ENCODE measurements around the gene MINDY1. TPM values are rescaled to one million over a fixed set of nuclear protein-coding genes. Genes with fewer than 3 reads are reported as not detected.

The MINDY1 gene
- total and polyA plus RNA-seq, 9 of the 15 experiments (the other 6 are each of a cell fraction or from before 2014, with no cell fraction given) = 0.49 to 11.0 (median 6.0) TPM

DNA sequence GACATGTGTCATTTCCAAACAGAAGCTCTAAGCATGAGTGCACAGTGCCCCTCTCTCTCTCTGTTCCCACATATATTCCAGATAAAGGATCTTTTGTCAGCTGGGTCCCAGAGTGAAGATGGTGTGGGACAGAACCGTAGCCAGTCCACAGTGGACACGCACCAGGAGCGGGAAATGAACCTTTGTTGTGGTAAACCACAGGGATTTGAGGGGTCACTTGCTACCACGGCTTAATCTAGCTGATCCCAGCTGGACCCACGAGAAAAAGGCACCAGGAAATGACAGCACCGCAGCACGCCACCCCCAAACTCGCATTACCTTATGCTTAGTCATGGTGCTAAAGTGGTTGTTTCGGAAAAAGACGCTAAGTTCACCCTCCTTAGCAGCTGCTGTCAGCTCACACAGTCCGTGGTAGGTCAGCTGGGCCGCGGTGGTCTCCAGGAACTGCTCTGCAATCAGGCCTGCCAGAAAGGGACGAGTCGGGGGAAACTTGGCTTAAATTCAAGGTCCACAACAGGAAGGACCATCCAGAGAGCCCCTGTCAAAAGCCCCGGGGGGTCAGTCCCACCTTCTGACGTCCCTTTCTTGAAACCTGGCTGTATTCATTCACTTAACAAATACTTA lies 7.5 kb downstream of the MINDY1 start (continued):
- peak; percentile 72 for TF ChIP-seq TEAD4 (IDR thresholded peaks at IDR 0.05; ENCODE audit: low read length)
- TF ChIP-seq TEAD4 (CRISPR knock-in tag; IDR thresholded peaks at IDR 0.05; ENCODE audit: borderline replicate concordance) = no peak
- TF ChIP-seq SMAD1 (IDR thresholded peaks at IDR 0.05; ENCODE audit: low read depth, low read length, partially characterized antibody) = no peak
- TF ChIP-seq GABPB1 (CRISPR knock-in tag; IDR thresholded peaks at IDR 0.05) = no peak
- TF ChIP-seq ZNF324 (CRISPR knock-in tag; IDR thresholded peaks at IDR 0.05) = no peak
- peak; percentile 84 for TF ChIP-seq MAFF (IDR thresholded peaks at IDR 0.05; ENCODE audit: low read length)
- peak; percentile 21; the same call in 1 of the 2 replicates for TF ChIP-seq ELF4 (CRISPR knock-in tag; IDR thresholded peaks at IDR 0.05)
- TF ChIP-seq, protein P1, sequence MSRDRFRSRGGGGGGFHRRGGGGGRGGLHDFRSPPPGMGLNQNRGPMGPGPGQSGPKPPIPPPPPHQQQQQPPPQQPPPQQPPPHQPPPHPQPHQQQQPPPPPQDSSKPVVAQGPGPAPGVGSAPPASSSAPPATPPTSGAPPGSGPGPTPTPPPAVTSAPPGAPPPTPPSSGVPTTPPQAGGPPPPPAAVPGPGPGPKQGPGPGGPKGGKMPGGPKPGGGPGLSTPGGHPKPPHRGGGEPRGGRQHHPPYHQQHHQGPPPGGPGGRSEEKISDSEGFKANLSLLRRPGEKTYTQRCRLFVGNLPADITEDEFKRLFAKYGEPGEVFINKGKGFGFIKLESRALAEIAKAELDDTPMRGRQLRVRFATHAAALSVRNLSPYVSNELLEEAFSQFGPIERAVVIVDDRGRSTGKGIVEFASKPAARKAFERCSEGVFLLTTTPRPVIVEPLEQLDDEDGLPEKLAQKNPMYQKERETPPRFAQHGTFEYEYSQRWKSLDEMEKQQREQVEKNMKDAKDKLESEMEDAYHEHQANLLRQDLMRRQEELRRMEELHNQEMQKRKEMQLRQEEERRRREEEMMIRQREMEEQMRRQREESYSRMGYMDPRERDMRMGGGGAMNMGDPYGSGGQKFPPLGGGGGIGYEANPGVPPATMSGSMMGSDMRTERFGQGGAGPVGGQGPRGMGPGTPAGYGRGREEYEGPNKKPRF (IDR thresholded peaks at IDR 0.05; ENCODE audit: low read depth, low read length) = no peak
- TF ChIP-seq RBM25 (IDR thresholded peaks at IDR 0.05; ENCODE audit: low read depth, low read length, severe bottlenecking) = no peak
- TF ChIP-seq ZNF79 (CRISPR knock-in tag; IDR thresholded peaks at IDR 0.05; ENCODE audit: low read depth) = no peak
- TF ChIP-seq SMAD4 (CRISPR knock-in tag; conservative IDR thresholded peaks at IDR 0.05) = peak; percentile 78
- TF ChIP-seq, protein P2, sequence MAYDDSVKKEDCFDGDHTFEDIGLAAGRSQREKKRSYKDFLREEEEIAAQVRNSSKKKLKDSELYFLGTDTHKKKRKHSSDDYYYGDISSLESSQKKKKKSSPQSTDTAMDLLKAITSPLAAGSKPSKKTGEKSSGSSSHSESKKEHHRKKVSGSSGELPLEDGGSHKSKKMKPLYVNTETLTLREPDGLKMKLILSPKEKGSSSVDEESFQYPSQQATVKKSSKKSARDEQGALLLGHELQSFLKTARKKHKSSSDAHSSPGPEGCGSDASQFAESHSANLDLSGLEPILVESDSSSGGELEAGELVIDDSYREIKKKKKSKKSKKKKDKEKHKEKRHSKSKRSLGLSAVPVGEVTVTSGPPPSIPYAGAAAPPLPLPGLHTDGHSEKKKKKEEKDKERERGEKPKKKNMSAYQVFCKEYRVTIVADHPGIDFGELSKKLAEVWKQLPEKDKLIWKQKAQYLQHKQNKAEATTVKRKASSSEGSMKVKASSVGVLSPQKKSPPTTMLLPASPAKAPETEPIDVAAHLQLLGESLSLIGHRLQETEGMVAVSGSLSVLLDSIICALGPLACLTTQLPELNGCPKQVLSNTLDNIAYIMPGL (CRISPR knock-in tag; IDR thresholded peaks at IDR 0.05) = no peak
- peak; percentile 94 for TF ChIP-seq ZNF316 (IDR thresholded peaks at IDR 0.05)
- TF ChIP-seq, protein P3, sequence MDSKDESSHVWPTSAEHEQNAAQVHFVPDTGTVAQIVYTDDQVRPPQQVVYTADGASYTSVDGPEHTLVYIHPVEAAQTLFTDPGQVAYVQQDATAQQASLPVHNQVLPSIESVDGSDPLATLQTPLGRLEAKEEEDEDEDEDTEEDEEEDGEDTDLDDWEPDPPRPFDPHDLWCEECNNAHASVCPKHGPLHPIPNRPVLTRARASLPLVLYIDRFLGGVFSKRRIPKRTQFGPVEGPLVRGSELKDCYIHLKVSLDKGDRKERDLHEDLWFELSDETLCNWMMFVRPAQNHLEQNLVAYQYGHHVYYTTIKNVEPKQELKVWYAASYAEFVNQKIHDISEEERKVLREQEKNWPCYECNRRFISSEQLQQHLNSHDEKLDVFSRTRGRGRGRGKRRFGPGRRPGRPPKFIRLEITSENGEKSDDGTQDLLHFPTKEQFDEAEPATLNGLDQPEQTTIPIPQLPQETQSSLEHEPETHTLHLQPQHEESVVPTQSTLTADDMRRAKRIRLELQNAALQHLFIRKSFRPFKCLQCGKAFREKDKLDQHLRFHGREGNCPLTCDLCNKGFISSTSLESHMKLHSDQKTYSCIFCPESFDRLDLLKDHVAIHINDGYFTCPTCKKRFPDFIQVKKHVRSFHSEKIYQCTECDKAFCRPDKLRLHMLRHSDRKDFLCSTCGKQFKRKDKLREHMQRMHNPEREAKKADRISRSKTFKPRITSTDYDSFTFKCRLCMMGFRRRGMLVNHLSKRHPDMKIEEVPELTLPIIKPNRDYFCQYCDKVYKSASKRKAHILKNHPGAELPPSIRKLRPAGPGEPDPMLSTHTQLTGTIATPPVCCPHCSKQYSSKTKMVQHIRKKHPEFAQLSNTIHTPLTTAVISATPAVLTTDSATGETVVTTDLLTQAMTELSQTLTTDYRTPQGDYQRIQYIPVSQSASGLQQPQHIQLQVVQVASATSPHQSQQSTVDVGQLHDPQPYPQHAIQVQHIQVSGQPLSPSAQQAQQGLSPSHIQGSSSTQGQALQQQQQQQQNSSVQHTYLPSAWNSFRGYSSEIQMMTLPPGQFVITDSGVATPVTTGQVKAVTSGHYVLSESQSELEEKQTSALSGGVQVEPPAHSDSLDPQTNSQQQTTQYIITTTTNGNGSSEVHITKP (IDR thresholded peaks at IDR 0.05; ENCODE audit: partially characterized antibody) = peak; percentile 36
- TF ChIP-seq MTA3 (IDR thresholded peaks at IDR 0.05; ENCODE audit: borderline replicate concordance) = 0 out of 2 replicates have a peak, but pooled peaks have one; percentile 47
- TF ChIP-seq, protein P4, sequence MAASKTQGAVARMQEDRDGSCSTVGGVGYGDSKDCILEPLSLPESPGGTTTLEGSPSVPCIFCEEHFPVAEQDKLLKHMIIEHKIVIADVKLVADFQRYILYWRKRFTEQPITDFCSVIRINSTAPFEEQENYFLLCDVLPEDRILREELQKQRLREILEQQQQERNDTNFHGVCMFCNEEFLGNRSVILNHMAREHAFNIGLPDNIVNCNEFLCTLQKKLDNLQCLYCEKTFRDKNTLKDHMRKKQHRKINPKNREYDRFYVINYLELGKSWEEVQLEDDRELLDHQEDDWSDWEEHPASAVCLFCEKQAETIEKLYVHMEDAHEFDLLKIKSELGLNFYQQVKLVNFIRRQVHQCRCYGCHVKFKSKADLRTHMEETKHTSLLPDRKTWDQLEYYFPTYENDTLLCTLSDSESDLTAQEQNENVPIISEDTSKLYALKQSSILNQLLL (CRISPR knock-in tag; IDR thresholded peaks at IDR 0.05; ENCODE audit: borderline replicate concordance) = no peak
- no peak for TF ChIP-seq HEY1 (CRISPR knock-in tag; IDR thresholded peaks at IDR 0.05; ENCODE audit: borderline replicate concordance)
- peak; percentile 89 for TF ChIP-seq CXXC5 (CRISPR knock-in tag; IDR thresholded peaks at IDR 0.05)
- TF ChIP-seq TCF3 (CRISPR knock-in tag; IDR thresholded peaks at IDR 0.05) = peak; percentile 68
- TF ChIP-seq KDM2B (CRISPR knock-in tag; IDR thresholded peaks at IDR 0.05) = no peak

All from K562 (cell line).